ENCODE measurements around the gene ADK.

ADK gene

GRCh38 chr10:74249865-74250264 lies 98.8 kb downstream of the ADK start:
- H3K4me3 Mint-ChIP-seq = no peak overlapping the region
- H3K27me3 Mint-ChIP-seq (ENCODE audit: low read depth, poor library complexity) = no peaks in the 10 kb centered on the region
- H3K36me3 Mint-ChIP-seq (ENCODE audit: low read depth) = no peaks in the 10 kb centered on the region
- TF ChIP-seq CTCF (IDR thresholded peaks at IDR 0.05) = no peak
- H3K27ac Mint-ChIP-seq = no peak overlapping the region
- H3K4me1 Mint-ChIP-seq = no peaks in the 10 kb centered on the region
- DNase-seq = no peak
- no peaks in the 10 kb centered on the region for H3K9me3 Mint-ChIP-seq

- Mint-ChIP-seq H3K27ac (no peak overlapping the region), H3K36me3 (ENCODE audit: low read depth) (no peaks in the 10 kb centered on the region), H3K9me3 (no peaks in the 10 kb centered on the region), H3K4me3 (no peak overlapping the region), H3K27me3 (ENCODE audit: low read depth, poor library complexity) (peaks cover 4% of the 10 kb centered on the region), H3K4me1 (peaks cover 10% of the 10 kb centered on the region)
- no peak for TF ChIP-seq CTCF (IDR thresholded peaks at IDR 0.05)
- no peak for DNase-seq
Measured at GRCh38 chr10:74255214-74255613, 104.2 kb downstream of the ADK start.

- Mint-ChIP-seq H3K27ac (peak overlapping the region; percentile 58), H3K9me3 (no peaks in the 10 kb centered on the region), H3K4me3 (no peak overlapping the region), H3K4me1 (peaks cover 10% of the 10 kb centered on the region), H3K36me3 (ENCODE audit: low read depth) (no peaks in the 10 kb centered on the region), H3K27me3 (ENCODE audit: low read depth, poor library complexity) (peaks cover 4% of the 10 kb centered on the region)
- DNase-seq = no peak
- TF ChIP-seq CTCF (IDR thresholded peaks at IDR 0.05) = no peak
Measured at GRCh38 chr10:74255888-74256357, 104.9 kb downstream of the ADK start.

- TF ChIP-seq CTCF (IDR thresholded peaks at IDR 0.05) = no peak
- H3K9me3 Mint-ChIP-seq = no peaks in the 10 kb centered on the region
- no peak overlapping the region for H3K27ac Mint-ChIP-seq
- DNase-seq = no peak
- peaks cover 4% of the 10 kb centered on the region for H3K27me3 Mint-ChIP-seq (ENCODE audit: low read depth, poor library complexity)
- H3K4me3 Mint-ChIP-seq = no peak overlapping the region
- no peaks in the 10 kb centered on the region for H3K36me3 Mint-ChIP-seq (ENCODE audit: low read depth)
- no peaks in the 10 kb centered on the region for H3K4me1 Mint-ChIP-seq
Measured at GRCh38 chr10:74262856-74263255, 111.8 kb downstream of the ADK start.

- no peak for TF ChIP-seq CTCF (IDR thresholded peaks at IDR 0.05)
- Mint-ChIP-seq H3K4me1 (no peaks in the 10 kb centered on the region), H3K27me3 (ENCODE audit: low read depth, poor library complexity) (peaks cover 4% of the 10 kb centered on the region), H3K4me3 (no peak overlapping the region), H3K36me3 (ENCODE audit: low read depth) (no peaks in the 10 kb centered on the region), H3K9me3 (no peaks in the 10 kb centered on the region), H3K27ac (no peak overlapping the region)
- no peak for DNase-seq
Measured at GRCh38 chr10:74263996-74264395, 113.0 kb downstream of the ADK start.

- H3K9me3 Mint-ChIP-seq = no peaks in the 10 kb centered on the region
- H3K27ac Mint-ChIP-seq = no peak overlapping the region
- peaks cover 13% of the 10 kb centered on the region for H3K4me1 Mint-ChIP-seq
- no peaks in the 10 kb centered on the region for H3K27me3 Mint-ChIP-seq (ENCODE audit: low read depth, poor library complexity)
- no peak overlapping the region for H3K4me3 Mint-ChIP-seq
- H3K36me3 Mint-ChIP-seq (ENCODE audit: low read depth) = no peaks in the 10 kb centered on the region
- no peak for TF ChIP-seq CTCF (IDR thresholded peaks at IDR 0.05)
- DNase-seq = no peak
Measured at GRCh38 chr10:74272288-74272687, 121.3 kb downstream of the ADK start.

Data from nephron progenitor cell (in vitro differentiated cells).